Measurements from ENCODE around the gene NDEL1. TPM values are rescaled to one million over a fixed set of nuclear protein-coding genes. Genes with fewer than 3 reads are reported as not detected.

Gene NDEL1
- total RNA-seq, 1 donor from 2014 or later: 38.0 TPM

DNA sequence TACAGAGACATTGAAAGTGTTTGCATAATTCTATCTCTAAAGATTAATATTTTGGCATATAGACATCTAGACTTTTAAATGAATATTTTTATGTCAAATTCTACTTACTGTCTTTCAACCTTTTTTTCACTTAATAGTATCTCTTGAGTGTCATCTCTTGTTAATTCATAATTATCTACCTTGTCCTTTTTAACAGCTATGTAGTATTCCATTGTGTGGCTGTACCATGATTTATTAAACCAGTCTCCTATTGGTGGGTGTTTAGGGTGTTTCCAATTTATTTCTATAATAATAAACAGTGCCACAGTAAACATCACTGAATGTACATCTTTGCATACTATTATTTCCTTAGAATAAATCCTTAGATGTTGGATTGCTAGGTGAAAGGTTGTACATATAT lies 21.7 kb upstream of the NDEL1 start:
- DNase-seq (ENCODE audit: low read depth): no peak

DNA sequence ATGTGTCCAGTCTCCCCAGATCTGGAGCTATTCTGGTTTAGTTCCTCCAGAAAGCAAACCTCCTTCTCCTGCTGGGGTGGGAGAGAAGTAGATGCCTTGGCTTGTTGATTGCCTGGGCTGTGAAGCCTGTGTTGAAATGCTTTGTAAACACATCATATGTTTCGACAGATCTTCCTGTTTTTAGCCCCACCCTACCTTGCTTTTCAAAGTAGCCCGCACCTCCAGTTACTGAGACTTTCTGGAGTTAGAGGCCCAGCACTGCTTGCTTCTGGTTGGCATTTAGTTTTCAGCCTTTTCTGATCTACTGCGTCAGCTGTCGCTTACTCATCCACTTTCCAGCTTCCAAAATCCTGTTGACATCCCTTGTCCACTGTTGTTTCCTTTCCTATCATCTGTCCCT lies 17.9 kb upstream of the NDEL1 start:
- DNase-seq (ENCODE audit: low read depth): no peak

DNA sequence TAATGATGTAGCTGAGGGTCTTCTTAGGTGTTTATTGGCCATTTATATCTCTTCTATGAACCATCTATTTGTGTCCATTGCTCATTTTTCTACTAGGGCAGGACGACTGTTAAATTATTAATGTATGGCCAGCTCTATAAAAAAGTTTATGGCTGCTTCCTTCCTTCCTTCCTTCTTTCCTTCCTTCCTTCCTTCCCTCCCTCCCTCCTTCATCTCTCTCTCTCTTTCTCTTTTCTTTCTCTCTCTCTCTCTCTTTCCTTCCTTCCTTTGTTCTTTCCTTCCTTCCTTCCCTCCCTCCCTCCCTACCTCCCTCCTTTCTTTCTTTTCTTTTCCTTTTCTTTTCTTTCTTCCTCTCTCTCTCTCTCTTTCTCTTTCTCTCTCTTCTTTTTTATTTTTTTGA lies 17.2 kb upstream of the NDEL1 start:
- DNase-seq (ENCODE audit: low read depth): no peak

DNA sequence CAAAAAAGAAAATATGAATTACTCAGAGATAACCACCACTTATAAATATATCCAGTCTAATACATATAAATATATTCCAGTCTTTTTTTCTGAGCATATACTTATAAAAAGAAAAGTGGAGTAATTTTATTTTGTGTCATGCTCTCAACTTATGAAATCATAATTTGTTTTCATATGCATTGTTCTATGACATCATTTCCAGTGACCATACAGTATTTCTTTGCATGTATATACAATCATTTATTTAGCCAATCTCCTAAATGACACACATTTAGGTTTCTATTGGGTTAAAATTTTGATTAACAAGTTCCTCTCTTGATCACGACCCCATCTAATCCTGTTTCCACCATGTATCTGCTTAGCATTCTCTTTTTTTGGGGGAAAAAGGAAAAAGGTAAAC lies 16.4 kb upstream of the NDEL1 start:
- DNase-seq (ENCODE audit: low read depth): no peak

DNA sequence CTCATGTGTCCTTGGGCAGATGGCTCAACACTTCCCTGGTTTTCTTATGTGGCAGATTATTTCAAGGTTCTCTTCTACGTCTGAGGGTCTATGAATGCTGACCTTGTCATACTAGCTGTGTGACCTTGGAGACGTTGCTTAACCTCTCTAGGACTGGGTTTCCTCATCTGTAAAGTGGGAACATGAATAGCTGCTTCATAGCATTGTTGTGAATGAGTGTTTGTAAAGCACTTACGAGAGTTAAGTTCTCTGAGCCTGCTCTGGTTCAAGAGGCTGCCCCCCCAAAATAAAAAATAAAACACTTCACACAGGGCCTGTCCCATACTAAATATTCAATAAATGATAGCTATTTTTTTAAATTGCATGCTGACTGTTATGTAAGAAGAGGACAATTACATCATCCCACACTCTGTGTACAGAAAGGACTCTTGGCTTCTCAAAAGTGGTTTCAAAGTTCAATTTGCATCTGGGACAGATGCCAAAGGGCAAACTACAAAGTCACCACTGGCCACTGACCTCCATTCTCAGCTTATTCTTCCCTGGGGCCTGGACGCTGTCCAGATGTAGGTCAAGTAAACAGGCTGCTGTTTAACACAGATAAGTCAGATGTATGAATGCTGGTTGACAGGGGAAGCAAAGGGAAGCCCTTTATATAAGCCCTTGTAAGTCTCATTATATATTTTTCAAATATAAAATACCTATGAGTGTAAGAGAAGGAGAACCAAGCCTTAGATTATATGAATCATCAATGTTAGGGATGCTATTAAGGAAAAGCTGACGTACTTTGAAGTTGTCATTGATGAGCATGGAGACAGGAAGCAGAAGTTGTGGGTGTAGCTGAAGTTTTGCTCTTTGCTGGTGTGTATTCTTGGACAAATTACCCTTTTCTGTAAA lies 15.4 kb upstream of the NDEL1 start:
- DNase-seq (ENCODE audit: low read depth): peak; percentile 89

- DNase-seq (ENCODE audit: low read depth): peak; percentile 82
Measured at GRCh38 chr17:8421571-8421970, 14.1 kb upstream of the NDEL1 start.

- no peak for DNase-seq (ENCODE audit: low read depth)
Measured at GRCh38 chr17:8426094-8426720, 9.5 kb upstream of the NDEL1 start.

GRCh38 chr17:8426802-8427201 lies 8.9 kb upstream of the NDEL1 start:
- no peak for DNase-seq (ENCODE audit: low read depth)

GRCh38 chr17:8430966-8431365 lies 4.7 kb upstream of the NDEL1 start:
- DNase-seq (ENCODE audit: low read depth): no peak

GRCh38 chr17:8436169-8436843 lies 622 bp downstream of the NDEL1 start:
- DNase-seq (ENCODE audit: low read depth): peak; percentile 31

DNA sequence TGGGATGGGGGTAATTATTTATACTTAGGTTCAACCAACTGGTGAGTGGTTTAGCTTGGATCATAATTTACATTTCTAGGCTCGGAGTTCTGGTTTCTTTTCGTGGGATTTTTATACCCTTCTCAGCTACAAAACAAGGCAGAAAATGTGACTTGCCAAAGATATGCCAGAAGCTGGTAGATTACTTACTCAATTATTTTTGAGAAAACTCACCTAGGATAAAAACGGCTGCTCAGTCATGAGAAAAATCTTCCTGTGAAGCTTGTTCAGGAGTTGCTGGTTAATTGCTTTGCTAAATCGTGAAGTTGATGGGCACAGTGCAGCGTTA lies 1.1 kb downstream of the NDEL1 start:
- DNase-seq (ENCODE audit: low read depth): peak; percentile 13

- DNase-seq (ENCODE audit: low read depth): no peak
Measured at GRCh38 chr17:8438441-8438840, 2.8 kb downstream of the NDEL1 start.

DNA sequence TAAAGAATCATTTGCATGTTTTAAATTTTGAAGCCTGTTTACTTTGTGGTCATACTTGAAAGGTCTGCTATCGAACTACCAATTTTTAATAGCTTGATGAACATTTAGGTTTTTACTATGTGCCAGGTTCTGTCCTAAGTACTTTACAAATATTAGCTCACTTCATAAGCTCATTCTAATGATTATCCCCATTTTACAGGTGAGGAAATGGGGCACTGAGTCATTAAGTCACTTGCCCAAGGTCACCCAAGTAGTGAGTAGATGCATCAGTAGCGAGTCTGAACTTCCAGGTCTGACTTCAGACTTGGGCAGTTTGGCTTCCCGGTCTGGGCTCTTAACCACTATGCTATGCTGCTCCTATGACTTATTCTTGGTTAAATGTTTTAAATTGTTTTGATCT lies 4.0 kb downstream of the NDEL1 start:
- no peak for DNase-seq (ENCODE audit: low read depth)

DNA sequence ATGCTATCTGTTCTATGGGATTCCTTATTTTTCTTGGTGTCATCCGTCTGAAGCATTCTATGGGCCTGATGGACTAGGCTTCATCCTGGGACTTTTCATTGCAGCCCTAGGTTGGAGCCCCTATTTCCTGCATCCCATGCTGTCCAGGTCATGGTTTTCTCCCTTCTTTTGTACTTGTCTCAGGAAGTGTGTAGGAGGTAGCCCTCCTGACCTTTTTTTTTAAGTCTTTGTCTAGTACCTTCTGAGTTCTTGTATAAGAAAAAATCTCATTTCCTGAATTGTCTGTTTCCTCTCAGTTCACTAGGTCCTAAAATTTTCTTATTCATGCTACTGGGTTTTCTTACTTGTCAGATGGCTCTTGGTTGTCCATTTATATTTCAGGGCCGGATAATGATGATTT lies 6.0 kb downstream of the NDEL1 start:
- DNase-seq (ENCODE audit: low read depth): no peak

GRCh38 chr17:8442310-8442709 lies 6.6 kb downstream of the NDEL1 start:
- no peak for DNase-seq (ENCODE audit: low read depth)

DNA sequence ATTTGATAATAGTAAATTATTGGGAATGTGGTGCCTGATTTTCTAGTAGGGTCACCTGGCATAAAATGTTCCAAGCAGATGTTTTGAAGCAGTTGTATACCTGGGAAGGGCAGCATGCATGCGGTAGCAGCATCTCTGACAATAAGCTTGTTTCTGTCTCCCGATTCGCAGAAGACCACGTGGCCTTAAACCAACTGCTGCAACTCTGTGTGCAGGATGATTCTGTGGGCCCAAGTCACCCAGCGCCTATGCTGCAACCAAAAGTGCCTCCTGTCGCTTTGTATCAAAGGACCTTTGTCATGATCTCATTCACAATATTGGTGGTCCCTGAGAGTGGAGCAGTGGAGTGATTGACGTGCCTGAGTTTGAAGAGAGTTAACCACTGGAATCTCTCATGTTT lies 8.1 kb downstream of the NDEL1 start:
- no peak for DNase-seq (ENCODE audit: low read depth)

GRCh38 chr17:8444494-8444893 lies 8.8 kb downstream of the NDEL1 start:
- no peak for DNase-seq (ENCODE audit: low read depth)

DNA sequence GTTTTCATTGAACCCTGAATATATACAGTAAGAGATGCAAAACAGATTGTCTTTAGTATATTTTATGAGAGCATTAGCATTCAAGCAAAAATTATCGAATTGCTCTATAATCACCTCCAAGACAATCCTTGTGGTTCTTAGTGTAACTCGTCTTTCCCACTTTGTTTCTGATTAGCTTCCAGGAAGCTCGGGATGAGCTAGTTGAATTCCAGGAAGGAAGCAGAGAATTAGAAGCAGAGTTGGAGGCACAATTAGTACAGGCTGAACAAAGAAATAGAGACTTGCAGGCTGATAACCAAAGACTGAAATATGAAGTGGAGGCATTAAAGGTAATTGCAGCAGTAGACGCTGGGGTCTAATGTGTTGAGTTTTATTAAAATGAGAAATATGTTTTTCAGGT lies 9.9 kb downstream of the NDEL1 start:
- no peak for DNase-seq (ENCODE audit: low read depth)

- peak; percentile 31 for DNase-seq (ENCODE audit: low read depth)
Measured at GRCh38 chr17:8447799-8448198, 12.1 kb downstream of the NDEL1 start.

GRCh38 chr17:8448310-8448709 lies 12.6 kb downstream of the NDEL1 start:
- DNase-seq (ENCODE audit: low read depth): no peak

DNA sequence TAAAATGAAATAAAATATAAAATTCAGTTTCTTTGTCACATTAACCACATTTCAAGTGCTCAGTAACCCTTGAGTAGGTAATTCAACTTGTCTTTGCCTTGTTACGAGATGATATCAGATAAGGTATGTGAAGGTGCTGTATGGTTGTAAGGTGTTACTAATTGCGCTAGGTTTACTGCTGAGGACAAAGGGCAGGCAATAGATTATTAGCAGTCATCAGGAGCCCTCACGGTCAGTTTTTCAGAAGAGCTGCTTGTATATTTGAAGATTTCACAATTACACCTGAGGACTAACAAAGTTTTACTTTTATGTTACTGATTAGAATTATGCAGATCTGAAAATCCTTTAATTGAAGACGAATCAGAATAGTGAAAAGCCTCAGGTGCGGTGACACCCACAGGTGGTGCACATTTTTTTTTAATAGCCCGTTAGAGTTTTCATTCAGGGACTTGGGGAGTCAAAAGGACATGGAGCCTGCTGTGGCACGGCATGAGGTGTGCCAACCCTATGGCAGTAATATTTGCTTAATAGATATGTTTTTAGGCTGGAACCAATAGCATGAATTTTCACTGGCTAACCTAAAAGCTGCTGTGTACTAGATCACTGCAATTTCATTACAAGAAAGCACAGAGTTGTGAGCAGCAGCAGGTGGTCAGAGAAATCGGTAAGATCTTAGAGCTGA lies 16.4 kb downstream of the NDEL1 start:
- no peak for DNase-seq (ENCODE audit: low read depth)

- no peak for DNase-seq (ENCODE audit: low read depth)
Measured at GRCh38 chr17:8453326-8453725, 17.6 kb downstream of the NDEL1 start.
